Calu3 (cell line): ENCODE measurements around the gene CLDN6. TPM values are rescaled to one million over a fixed set of nuclear protein-coding genes. Genes with fewer than 3 reads are reported as not detected.

Source experiments
- BruUV-seq: library from RNA; stranded (reverse); fragments of 400-500 nt; replicated peaks from 2 replicates; lab custom pipeline; 2021; lab: Mats Ljungman, UMichigan
- CTCF ChIA-PET: fragments of 300-600 bp; sonication (Branson Sonifier 250); formaldehyde crosslinking; loops from one replicate; lab custom pipeline; 2022; ENCODE audit warnings: antibody characterized with exemption; lab: Charles Lee
- DNase-seq: peaks from one replicate; pipeline ENCODE4 v3.0.0; 2022
- H3K27ac Mint-ChIP-seq: one replicate; pipeline ENCODE4 v1.8.0; 2022; ENCODE audit warnings: mixed read lengths; ENCODE audit not compliant: unreplicated experiment
- H3K27me3 Mint-ChIP-seq: one replicate; pipeline ENCODE4 v1.8.0; 2022; ENCODE audit warnings: mixed read lengths; ENCODE audit not compliant: unreplicated experiment
- H3K36me3 Mint-ChIP-seq: one replicate; pipeline ENCODE4 v1.8.0; 2022; ENCODE audit warnings: mild to moderate bottlenecking, moderate library complexity, mixed read lengths; ENCODE audit not compliant: insufficient read depth, unreplicated experiment
- H3K4me1 Mint-ChIP-seq: one replicate; pipeline ENCODE4 v1.8.0; 2022; ENCODE audit warnings: mild to moderate bottlenecking, low read depth, mixed read lengths; ENCODE audit not compliant: unreplicated experiment
- H3K4me3 Mint-ChIP-seq: one replicate; pipeline ENCODE4 v1.8.0; 2022; ENCODE audit warnings: mild to moderate bottlenecking, low read depth, moderate library complexity, mixed read lengths; ENCODE audit not compliant: unreplicated experiment
- H3K9me3 Mint-ChIP-seq: one replicate; pipeline ENCODE4 v1.8.0; 2022; ENCODE audit warnings: low read depth, mixed read lengths; ENCODE audit not compliant: unreplicated experiment
- CTCF ChIP-seq: fragments of 200-600 bp; IDR thresholded peaks from one replicate; pipeline ENCODE4 v1.8.0; 2022; ENCODE audit warnings: antibody characterized with exemption; ENCODE audit not compliant: unreplicated experiment
- intact Hi-C: fragments of 100-400 bp; cut with micrococcal nuclease; formaldehyde crosslinking; loops from one replicate; pipeline ENCODE4 v1.10.0; 2022; ENCODE audit not compliant: unreplicated experiment
- total RNA-seq: library from RNA; stranded (reverse); gene quantifications from 2 replicates; pipeline ENCODE4 v1.2.3, GENCODE V29; 2022

Gene CLDN6
- total RNA-seq, 1 experiment from 2014 or later, result 2.1 TPM

- Mint-ChIP-seq H3K9me3 (no peaks in the 10 kb centered on the region), H3K36me3 (peaks cover 63% of the 10 kb centered on the region), H3K27me3 (peaks cover 52% of the 10 kb centered on the region), H3K4me1 (peaks cover 27% of the 10 kb centered on the region), H3K4me3 (no peak overlapping the region), H3K27ac (no peak overlapping the region)
- intact Hi-C loops, result no loop called here
- no peak for TF ChIP-seq CTCF
- DNase-seq, result no peak
- CTCF ChIA-PET, result interaction anchor here (0.8 kb wide), 1 partner anchor 9 kb away, joined by 4 read pairs; no protein-coding TSS in a partner anchor
- BruUV-seq, result no TSS peak
These were observed 50.8 kb downstream of the CLDN6 start for GRCh38 chr16:2967211-2967631.

- Mint-ChIP-seq H3K36me3 (peaks cover 59% of the 10 kb centered on the region), H3K4me1 (peaks cover 22% of the 10 kb centered on the region), H3K4me3 (no peak overlapping the region), H3K9me3 (no peaks in the 10 kb centered on the region), H3K27ac (no peak overlapping the region), H3K27me3 (peaks cover 56% of the 10 kb centered on the region)
- BruUV-seq, result no TSS peak
- CTCF ChIA-PET, result interaction anchor here (0.8 kb wide), 1 partner anchor 9 kb away, joined by 4 read pairs; no protein-coding TSS in a partner anchor
- peak; percentile 55 for DNase-seq
- intact Hi-C loops, result no loop called here
- no peak for TF ChIP-seq CTCF
These were observed 51.2 kb downstream of the CLDN6 start for GRCh38 chr16:2966808-2967191.

GRCh38 chr16:2966043-2966807 lies 51.8 kb downstream of the CLDN6 start:
- Mint-ChIP-seq H3K4me3 (no peak overlapping the region), H3K27me3 (peaks cover 62% of the 10 kb centered on the region), H3K9me3 (no peaks in the 10 kb centered on the region), H3K4me1 (peaks cover 18% of the 10 kb centered on the region), H3K36me3 (peaks cover 53% of the 10 kb centered on the region), H3K27ac (no peak overlapping the region)
- no peak for DNase-seq
- intact Hi-C loops, result no loop called here
- no TSS peak for BruUV-seq
- TF ChIP-seq CTCF, result no peak
- CTCF ChIA-PET, result no interaction called here

Other genes with a start within 250 kb of the CLDN6 start
- 269 TPM in 2 replicates for gene ELOB, start 240.9 kb downstream of the CLDN6 start, total RNA-seq
- 7.9 and 13.2 TPM in 2 replicates for gene PRSS33, start 230.6 kb downstream of the CLDN6 start, total RNA-seq
- gene PRSS41, start 219.7 kb downstream of the CLDN6 start, total RNA-seq, result not detected in 2 replicates
- not detected in 2 replicates for gene PRSS21, start 200.9 kb downstream of the CLDN6 start, total RNA-seq
- 10.3 and 15.5 TPM in 2 replicates for gene ZG16B, start 187.9 kb downstream of the CLDN6 start, total RNA-seq
- gene PRSS22, start 160.0 kb downstream of the CLDN6 start, total RNA-seq, result 140 and 141 TPM in 2 replicates
- 10.8 and 13.0 TPM in 2 replicates for gene FLYWCH2, start 135.0 kb downstream of the CLDN6 start, total RNA-seq
- gene FLYWCH1, start 106.3 kb downstream of the CLDN6 start, total RNA-seq, result 34.8 and 36.8 TPM in 2 replicates
- 0.51 TPM in 1 of 2 replicates, not detected in the other for gene KREMEN2, start 53.9 kb downstream of the CLDN6 start, total RNA-seq
- gene PAQR4, start 48.8 kb downstream of the CLDN6 start, total RNA-seq, result 51.0 and 56.0 TPM in 2 replicates
- 91.2 and 107 TPM in 2 replicates for gene PKMYT1, start 37.7 kb downstream of the CLDN6 start, total RNA-seq
- gene CLDN9, start 5.3 kb downstream of the CLDN6 start, total RNA-seq, result 13.5 and 17.8 TPM in 2 replicates
- 478 and 509 TPM in 2 replicates for gene TNFRSF12A, start 2.2 kb upstream of the CLDN6 start, total RNA-seq
- 61.1 and 75.4 TPM in 2 replicates for gene HCFC1R1, start 5.8 kb upstream of the CLDN6 start, total RNA-seq
- 50.8 and 54.4 TPM in 2 replicates for gene THOC6, start 5.9 kb upstream of the CLDN6 start, total RNA-seq
- gene BICDL2, start 18.8 kb upstream of the CLDN6 start, total RNA-seq, result 59.4 and 70.9 TPM in 2 replicates
- gene MMP25, start 28.4 kb upstream of the CLDN6 start, total RNA-seq, result 0.27 and 0.31 TPM in 2 replicates
- 81.8 and 89.0 TPM in 2 replicates for gene IL32, start 47.5 kb upstream of the CLDN6 start, total RNA-seq
- not detected in 2 replicates for gene ZSCAN10, start 81.1 kb upstream of the CLDN6 start, total RNA-seq
- 17.2 and 17.7 TPM in 2 replicates for gene ZNF205, start 94.4 kb upstream of the CLDN6 start, total RNA-seq
- 9.8 and 11.8 TPM in 2 replicates for gene ZNF213, start 116.8 kb upstream of the CLDN6 start, total RNA-seq
- 0.40 and 0.54 TPM in 2 replicates for gene OR1F1, start 170.0 kb upstream of the CLDN6 start, total RNA-seq
- 12.7 and 14.6 TPM in 2 replicates for gene ZNF200, start 217.0 kb upstream of the CLDN6 start, total RNA-seq
- gene MEFV, start 238.4 kb upstream of the CLDN6 start, total RNA-seq, result not detected in 2 replicates